HepG2 (cell line): Measurements from ENCODE around the gene CAPS. TPM values are rescaled to one million over a fixed set of nuclear protein-coding genes. Genes with fewer than 3 reads are reported as not detected.

ENCODE experiments used
- ATAC-seq: fragments of 200-7000 bp; cut with Tn5 transposase; 3 replicates; pipeline ENCODE4 v1.9.1; 2020; ENCODE audit warnings: mild to moderate bottlenecking, moderate library complexity
- BruUV-seq: library from RNA; stranded (reverse); fragments of 400-500 nt; replicated peaks from 2 replicates; lab custom pipeline; 2021; lab: Mats Ljungman, UMichigan
- CTCF ChIA-PET: fragments of 300-600 bp; formaldehyde crosslinking; extraction: SDS; loops from one replicate; lab custom pipeline; 2021; ENCODE audit warnings: low total read pairs, inconsistent platforms, low intra/inter-chr PET ratio; lab: Yijun Ruan, JAX
- POLR2A ChIA-PET: fragments of 350-600 bp; sonication (Branson Sonifier 250); formaldehyde crosslinking; loops from one replicate; lab custom pipeline; 2020; ENCODE audit warnings: antibody characterized with exemption, inconsistent platforms; lab: Yijun Ruan, JAX
- DNase-seq: peaks from one replicate; pipeline ENCODE4 v3.0.0-alpha.2; 2015; ENCODE audit warnings: low spot score
- FAIRE-seq: peaks from 3 replicates; lab custom pipeline; 2011; peaks lifted over from hg19 to GRCh38; lab: Jason Lieb, UNC
- H2AFZ ChIP-seq: one replicate; pipeline ENCODE4 v1.6.1; 2011; ENCODE audit warnings: low read length, inconsistent platforms
- H3K27ac ChIP-seq: fragments of 300-600 bp; 3 replicates; pipeline ENCODE4 v1.8.0; 2011; ENCODE audit warnings: mixed run types, mild to moderate bottlenecking, mixed read lengths, low read length, inconsistent platforms; ENCODE audit not compliant: insufficient read depth; ENCODE audit errors: extremely low read length
- H3K27me3 ChIP-seq, 2 experiments: fragments of 200-600 bp in 1 of 2; 2 replicates in 1 of 2; 3 replicates in 1 of 2; pipeline versions ENCODE4 v1.6.0 to v1.8.0; 2011; ENCODE audit warnings: low read length in 2 of 2, mild to moderate bottlenecking in 2 of 2, moderate library complexity in 2 of 2, inconsistent platforms in 1 of 2; ENCODE audit not compliant: insufficient read depth in 2 of 2, control insufficient read depth in 1 of 2
- H3K36me3 ChIP-seq, 2 experiments: fragments of 200-600 bp in 1 of 2; replicated peaks in 1 of 2; 2 replicates in 1 of 2; 3 replicates in 1 of 2; pipeline versions ENCODE4 v1.5.1 to v1.8.0; 2011; ENCODE audit warnings: low read length in 2 of 2, inconsistent platforms in 1 of 2; ENCODE audit not compliant: insufficient read depth in 2 of 2, control insufficient read depth in 1 of 2
- H3K4me1 ChIP-seq: 2 replicates; pipeline ENCODE4 v1.5.1; 2012; ENCODE audit warnings: low read length, inconsistent platforms; ENCODE audit not compliant: insufficient read depth
- H3K4me2 ChIP-seq: 2 replicates; pipeline ENCODE4 v1.6.0; 2011; ENCODE audit warnings: low read depth, low read length, inconsistent platforms
- H3K4me3 ChIP-seq, 3 experiments: fragments of 200-600 bp in 1 of 3; sonication (generic), shearing (Covaris generic) in 1 of 3; replicated peaks in 1 of 3; 2 replicates each; pipeline ENCODE4 v1.5.1; 2011 to 2016; ENCODE audit warnings: low read length in 3 of 3, inconsistent platforms in 2 of 3, low read depth in 2 of 3, mild to moderate bottlenecking in 2 of 3, control low read depth in 1 of 3, mixed read lengths in 1 of 3; ENCODE audit not compliant: insufficient read depth in 1 of 3
- H3K79me2 ChIP-seq: one replicate; pipeline ENCODE4 v1.6.1; 2011; ENCODE audit warnings: low read length, inconsistent platforms; ENCODE audit not compliant: insufficient read depth
- H3K9ac ChIP-seq: 2 replicates; pipeline ENCODE4 v1.6.0; 2011; ENCODE audit warnings: mild to moderate bottlenecking, low read depth, low read length, inconsistent platforms; ENCODE audit not compliant: insufficient read depth
- H3K9me3 ChIP-seq: 2 replicates; pipeline ENCODE4 v1.5.1; 2012; ENCODE audit warnings: mild to moderate bottlenecking, low read length
- H4K20me1 ChIP-seq: 2 replicates; pipeline ENCODE4 v1.6.0; 2011; ENCODE audit warnings: inconsistent platforms, mild to moderate bottlenecking, low read length, moderate library complexity; ENCODE audit not compliant: insufficient read depth
- BCL6 ChIP-seq: IDR thresholded peaks from 2 replicates; pipeline ENCODE4 v1.6.1; 2016; ENCODE audit warnings: missing genetic modification reagents, missing compliant biosample characterization
- BRCA1 ChIP-seq: sonication (generic); formaldehyde crosslinking; IDR thresholded peaks from 2 replicates; pipeline ENCODE4 v1.4.0; 2020; ENCODE audit warnings: missing genetic modification reagents
- GFI1 ChIP-seq: sonication (generic); formaldehyde crosslinking; IDR thresholded peaks from 2 replicates; pipeline ENCODE4 v1.5.0; 2020; ENCODE audit warnings: missing genetic modification reagents, mild to moderate bottlenecking, borderline replicate concordance
- MATR3 ChIP-seq: sonication (generic); formaldehyde crosslinking; IDR thresholded peaks from 2 replicates; pipeline ENCODE4 v1.4.0; 2020; ENCODE audit warnings: missing genetic modification reagents
- MIXL1 ChIP-seq: IDR thresholded peaks from 2 replicates; pipeline ENCODE4 v1.6.1; 2016
- MTF1 ChIP-seq: sonication (generic); formaldehyde crosslinking; IDR thresholded peaks from 2 replicates; pipeline ENCODE4 v1.5.0; 2020; ENCODE audit warnings: missing genetic modification reagents
- NFE2L2 ChIP-seq: fragments of 150-350 bp; IDR thresholded peaks from 2 replicates; pipeline ENCODE4 v1.6.1; 2014; ENCODE audit warnings: low read length
- RFXAP ChIP-seq: sonication (generic); formaldehyde crosslinking; IDR thresholded peaks from 2 replicates; pipeline ENCODE4 v1.4.0; 2020; ENCODE audit warnings: missing genetic modification reagents, borderline replicate concordance
- TEF ChIP-seq: sonication (generic); formaldehyde crosslinking; IDR thresholded peaks from 2 replicates; pipeline ENCODE4 v1.5.0; 2020; ENCODE audit warnings: missing genetic modification reagents
- ZBTB4 ChIP-seq: sonication (generic); formaldehyde crosslinking; IDR thresholded peaks from 2 replicates; pipeline ENCODE4 v1.4.0; 2020; ENCODE audit warnings: missing genetic modification reagents, mild to moderate bottlenecking, borderline replicate concordance
- ZBTB40 ChIP-seq, 2 experiments: fragments of 450-650 bp in 1 of 2; sonication (generic) in 1 of 2; formaldehyde crosslinking in 1 of 2; IDR thresholded peaks; 2 replicates each; pipeline versions ENCODE4 v1.6.1 to v1.8.0; 2016 to 2022; ENCODE audit warnings: antibody characterized with exemption in 1 of 2, mild to moderate bottlenecking in 1 of 2, missing genetic modification reagents in 1 of 2
- ZNF530 ChIP-seq: sonication (generic); formaldehyde crosslinking; IDR thresholded peaks from 2 replicates; pipeline ENCODE4 v1.5.0; 2020; ENCODE audit warnings: low read depth, mild to moderate bottlenecking, missing genetic modification reagents
- ZSCAN31 ChIP-seq: sonication (generic); formaldehyde crosslinking; IDR thresholded peaks from 2 replicates; pipeline ENCODE4 v1.5.0; 2020; ENCODE audit warnings: low read depth, mild to moderate bottlenecking, missing genetic modification reagents
- WGBS: methylation state at CpG from one replicate; pipeline ENCODE4 v1.1.6; 2017; ENCODE audit warnings: low lambda C conversion rate; 5-methylcytosine and 5-hydroxymethylcytosine counted together
- in situ Hi-C: cut with HindIII; loops from 2 replicates; pipeline ENCODE4 v1.10.0; 2017; ENCODE audit warnings: low pct_unique_long_range_greater_than_20kb; ENCODE audit not compliant: extremely low pct_ligation_motif_present
- intact Hi-C: fragments of 100-400 bp; cut with micrococcal nuclease; formaldehyde crosslinking; loops from one replicate; pipeline ENCODE4 v1.10.0; 2022; ENCODE audit not compliant: unreplicated experiment
- polyA plus RNA-seq, 8 experiments: library from polyadenylated mRNA; depleted of rRNA in 3 of 8; stranded (reverse) in 7 of 8; unstranded in 1 of 8; fragments of >200 nt; fragmentation: Illumina TruSeq in 4 of 8; extraction: Trizol in 4 of 8; gene quantifications; 2 replicates each; pipeline versions ENCODE4 v1.2.1 to v1.2.3, GENCODE V29; 2011 to 2016; ENCODE audit warnings: low read depth in 4 of 8, missing spikeins in 1 of 8, mixed read lengths in 1 of 8; ENCODE audit not compliant: insufficient read depth in 1 of 8
- total RNA-seq, 5 experiments: library from RNA; depleted of rRNA; stranded (reverse); fragments of >200 nt; fragmentation: Illumina TruSeq; extraction: Trizol; gene quantifications; 2 replicates each; pipeline ENCODE4 v1.2.3, GENCODE V29; 2016; ENCODE audit warnings: low read depth in 1 of 5

The CAPS gene
- total and polyA plus RNA-seq, 2 of the 13 experiments (the other 11 are each of a cell fraction or from before 2014, with no cell fraction given) = 3.1 TPM

GRCh38 chr19:5927441-5927821 is 13.4 kb downstream of the CAPS start:
- H2AFZ ChIP-seq = no peak overlapping the region
- no peaks in the 10 kb centered on the region for H3K79me2 ChIP-seq
- BruUV-seq = no TSS peak
- in situ Hi-C loops = no loop called here
- no peak overlapping the region for H3K27ac ChIP-seq
- H3K4me3 ChIP-seq = no peak overlapping the region
- FAIRE-seq (no peak), ATAC-seq (no peak), DNase-seq (no peak)
- 95% methylated on average over 6 of the region's 8 CpGs for WGBS
- peaks cover 63 to 94% of the 10 kb centered on the region in 2 experiments for H3K36me3 ChIP-seq
- H3K9me3 ChIP-seq = no peaks in the 10 kb centered on the region
- intact Hi-C loops = no loop called here
- no peak overlapping the region for H3K4me2 ChIP-seq
- no peaks in the 10 kb centered on the region; a peak in 1 of 5 replicates for H3K27me3 ChIP-seq
- no peaks in the 10 kb centered on the region for H3K4me1 ChIP-seq
- H4K20me1 ChIP-seq = no peaks in the 10 kb centered on the region
- ChIA-PET POLR2A (no interaction called here), CTCF (no interaction called here)
- no peak overlapping the region for H3K9ac ChIP-seq
- no peak for TF ChIP-seq ZNF530
- no peak for TF ChIP-seq MTF1 (CRISPR knock-in tag)
- no peak for TF ChIP-seq MATR3 (CRISPR knock-in tag)
- no peak for TF ChIP-seq RFXAP (CRISPR knock-in tag)
- TF ChIP-seq NFE2L2 = no peak
- TF ChIP-seq TEF (CRISPR knock-in tag) = no peak
- no peak for TF ChIP-seq BRCA1 (CRISPR knock-in tag)
- no peak for TF ChIP-seq ZBTB40 (IDR thresholded peaks at IDR 0.05)
- no peak for TF ChIP-seq ZBTB40 (CRISPR knock-in tag; IDR thresholded peaks at IDR 0.05)
- no peak for TF ChIP-seq MIXL1 (CRISPR knock-in tag)
- TF ChIP-seq ZBTB4 (CRISPR knock-in tag) = no peak
- no peak for TF ChIP-seq ZSCAN31 (CRISPR knock-in tag)
- no peak for TF ChIP-seq BCL6 (CRISPR knock-in tag)
- TF ChIP-seq GFI1 (CRISPR knock-in tag) = no peak
